ENCODE data around the gene NDUFAF5. TPM values are rescaled to one million over a fixed set of nuclear protein-coding genes. Genes with fewer than 3 reads are reported as not detected.

The NDUFAF5 gene
- total RNA-seq, 1 experiment from 2014 or later: 34.0 TPM

Other genes starting within 250 kb of the NDUFAF5 start
- gene TASP1, start 146.1 kb upstream of the NDUFAF5 start, total RNA-seq (2014; rRNA removed; shearing (Covaris generic)): 10.8 and 11.2 TPM in 2 replicates
- 3.7 and 7.9 TPM in 2 replicates for gene ESF1, start 109 bp upstream of the NDUFAF5 start, total RNA-seq (2014; rRNA removed; shearing (Covaris generic))
- not detected in 2 replicates for gene SEL1L2, start 205.6 kb downstream of the NDUFAF5 start, total RNA-seq (2014; rRNA removed; shearing (Covaris generic))
- 0.37 and 1.2 TPM in 2 replicates for gene MACROD2, start 210.5 kb downstream of the NDUFAF5 start, total RNA-seq (2014; rRNA removed; shearing (Covaris generic))

All from H4 (cell line).